ENCODE results near the gene ANAPC15.
"Not testable (repeated sequence)": the region's sequence is repeated elsewhere in the genome, so short reads cannot be mapped to it uniquely, and the experiment has no call there.

ANAPC15 gene

DNA sequence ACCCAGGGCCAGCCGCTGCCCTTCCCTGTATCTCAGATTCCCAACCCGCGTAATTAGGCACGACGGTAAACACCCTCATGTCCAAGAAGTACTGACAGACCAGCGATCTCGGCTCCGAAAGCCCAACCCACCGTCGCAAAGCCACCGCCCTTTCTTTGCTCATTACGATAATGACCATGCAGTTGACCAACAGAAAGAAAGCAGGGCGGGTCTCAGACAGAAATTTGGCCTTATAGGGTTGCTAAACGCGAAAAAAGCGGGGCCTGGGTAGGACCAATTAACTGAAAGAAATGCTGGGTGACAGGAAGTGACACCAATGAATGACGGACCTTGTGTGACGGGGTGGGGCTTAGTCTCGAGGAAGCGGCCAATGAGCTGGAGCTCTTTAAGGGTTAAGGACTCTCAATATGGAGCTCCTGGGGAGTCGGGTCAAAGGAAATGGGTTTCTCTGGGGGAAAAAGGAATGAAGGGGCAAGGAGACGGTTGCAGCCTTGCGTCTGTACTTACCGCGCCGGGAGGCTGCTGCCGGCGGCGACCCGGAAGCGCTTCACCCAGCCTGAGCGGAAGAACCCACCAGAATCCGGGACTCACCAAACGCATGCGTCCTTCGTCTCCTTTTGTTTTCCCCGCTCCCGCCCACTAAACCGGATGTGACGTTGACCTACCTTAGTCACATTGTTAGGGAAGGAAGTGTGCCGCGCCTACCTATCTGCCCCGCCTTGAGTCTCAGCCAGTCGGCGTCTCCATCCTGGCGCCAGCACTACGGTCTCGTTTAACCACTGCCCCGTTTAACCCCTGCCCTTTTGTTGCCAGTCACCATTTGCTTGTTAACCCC is at the start of gene ANAPC15:
ANAPC15 (minus strand) TSS at position 553 of the 835 bp plus-strand sequence. CDS start 1,419 bp downstream, outside the sequence.
- DNase-seq (ENCODE audit: low read depth in 1 of 2, low spot score in 1 of 2), result peak; percentile 98 to 100

GRCh38 chr11:72160319-72160718 is 47.8 kb upstream of the ANAPC15 start:
- DNase-seq (ENCODE audit: low read depth in 1 of 2, low spot score in 1 of 2), result no peak

- DNase-seq (ENCODE audit: low read depth in 1 of 2, low spot score in 1 of 2), result no peak
Observed at GRCh38 chr11:72157131-72157530, 44.6 kb upstream of the ANAPC15 start.

DNA sequence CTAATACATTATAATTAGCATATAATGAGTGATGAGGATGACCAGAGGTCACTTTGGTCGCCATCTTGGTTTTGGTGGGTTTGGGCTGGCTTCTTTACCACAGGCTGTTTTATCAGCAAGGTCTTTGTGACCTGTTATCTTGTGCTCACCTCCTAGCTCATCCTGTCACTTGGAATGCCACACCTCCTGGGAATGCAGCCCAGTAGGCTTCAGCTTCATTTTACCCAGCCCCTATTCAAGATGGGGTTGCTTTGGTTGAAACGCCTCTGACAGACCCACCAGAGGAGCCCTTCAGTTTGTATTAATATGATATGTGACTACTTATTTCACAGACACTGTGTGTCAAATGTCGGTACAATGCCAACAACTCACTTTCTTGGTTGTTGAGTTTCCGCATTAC is 43.3 kb upstream of the ANAPC15 start:
- no peak for DNase-seq (ENCODE audit: low read depth in 1 of 2, low spot score in 1 of 2)

DNA sequence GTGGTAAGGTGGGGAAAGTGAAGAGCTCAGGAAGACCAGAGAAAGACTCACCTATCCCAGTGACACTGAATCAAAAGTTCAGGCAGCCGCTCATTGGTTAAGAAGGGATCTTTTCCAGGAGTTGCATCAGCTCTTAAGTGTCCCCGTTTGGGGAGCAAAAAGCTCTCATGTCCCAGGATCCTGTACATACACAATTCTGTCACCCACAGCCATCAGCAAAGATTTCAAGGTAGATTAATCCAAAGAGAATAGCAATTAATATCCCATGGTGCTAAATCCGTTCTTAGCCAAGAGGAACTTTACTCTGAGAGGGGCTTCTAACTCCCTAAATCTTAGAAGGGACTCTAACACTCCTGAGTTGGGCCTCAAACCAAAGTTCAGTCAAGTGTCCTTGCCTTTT is 42.3 kb upstream of the ANAPC15 start:
- DNase-seq (ENCODE audit: low read depth in 1 of 2, low spot score in 1 of 2), result no peak

- not testable (repeated sequence) for DNase-seq (ENCODE audit: low read depth in 1 of 2, low spot score in 1 of 2)
Observed at GRCh38 chr11:72153874-72154273, 41.4 kb upstream of the ANAPC15 start.

DNA sequence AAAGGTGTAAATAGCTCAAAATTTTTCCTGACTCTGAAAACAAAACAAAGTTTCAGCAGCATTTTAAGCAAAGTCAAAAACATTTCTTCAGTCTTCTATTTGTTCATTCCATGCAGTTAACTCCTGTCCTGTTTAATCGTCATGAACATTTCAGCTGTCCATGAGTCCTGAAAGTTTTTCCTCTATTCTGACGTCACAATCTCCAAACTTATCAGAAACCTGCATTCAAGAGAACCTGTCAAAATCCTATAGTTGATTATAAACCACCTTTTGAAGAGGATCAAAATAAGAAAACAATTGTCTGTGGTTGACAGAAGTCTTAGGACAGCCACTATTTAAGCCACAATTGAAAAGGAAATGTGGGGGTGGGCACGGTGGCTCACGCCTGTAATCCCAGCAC is 38.4 kb upstream of the ANAPC15 start:
- no peak for DNase-seq (ENCODE audit: low read depth in 1 of 2, low spot score in 1 of 2)

DNA sequence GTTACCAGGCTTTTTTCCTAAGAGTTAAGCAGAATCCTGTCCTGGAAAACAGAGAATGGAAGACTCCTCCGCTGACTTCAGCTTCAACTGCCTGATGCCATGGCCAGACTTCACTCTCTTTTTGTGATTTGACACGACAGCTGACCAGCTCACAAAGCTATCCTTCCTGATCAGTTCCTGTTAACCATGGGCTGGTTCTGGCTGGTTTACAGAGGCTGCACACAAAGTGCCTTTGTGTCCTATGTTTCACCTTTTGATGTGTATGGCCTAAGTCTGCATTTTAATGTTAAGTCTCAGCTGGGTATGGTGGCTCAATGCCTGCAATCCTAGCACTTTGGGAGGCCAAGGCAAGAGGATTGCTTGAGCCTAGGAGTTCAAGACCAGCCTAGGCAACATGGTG is 34.1 kb upstream of the ANAPC15 start:
- no peak for DNase-seq (ENCODE audit: low read depth in 1 of 2, low spot score in 1 of 2)

DNA sequence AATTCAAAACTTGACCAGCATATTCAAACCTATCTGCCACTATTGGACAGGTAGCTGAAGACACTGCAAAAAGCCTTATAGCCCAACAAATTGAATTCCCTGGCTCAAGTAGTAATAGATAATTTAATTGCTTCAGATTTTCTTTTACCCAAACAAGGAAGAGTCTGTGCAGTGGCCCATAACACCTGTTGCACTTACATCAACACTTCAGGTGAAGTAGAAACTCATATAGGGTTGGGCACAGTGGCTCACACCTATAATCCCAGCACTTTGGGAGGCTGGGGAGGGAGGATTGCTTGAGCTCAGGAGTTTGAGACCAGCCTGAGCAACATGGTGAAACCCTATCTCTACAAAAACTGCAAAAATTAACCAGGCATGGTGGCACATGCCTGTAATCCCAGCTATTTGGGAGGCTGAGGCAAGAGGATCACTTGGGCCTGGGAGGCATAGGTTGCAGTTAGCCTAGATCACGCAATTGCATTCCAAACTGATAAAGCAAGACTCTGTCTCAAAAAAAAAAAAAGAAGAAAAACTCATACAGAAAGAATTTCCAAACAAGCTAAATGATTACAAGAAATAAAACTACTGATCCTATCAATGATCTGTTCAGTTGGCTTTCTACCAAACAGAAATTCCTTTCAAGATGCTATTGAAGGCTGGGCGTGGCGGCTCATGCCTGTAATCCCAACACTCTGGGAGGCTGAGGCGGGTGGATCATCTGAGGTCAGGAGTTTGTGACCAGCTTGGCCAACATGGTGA is 32.5 kb upstream of the ANAPC15 start:
- no peak for DNase-seq (ENCODE audit: low read depth in 1 of 2, low spot score in 1 of 2)

- not testable (repeated sequence) for DNase-seq (ENCODE audit: low read depth in 1 of 2, low spot score in 1 of 2)
Observed at GRCh38 chr11:72142543-72142942, 30.0 kb upstream of the ANAPC15 start.

- not testable (repeated sequence) for DNase-seq (ENCODE audit: low read depth in 1 of 2, low spot score in 1 of 2)
Observed at GRCh38 chr11:72142086-72142485, 29.6 kb upstream of the ANAPC15 start.

DNA sequence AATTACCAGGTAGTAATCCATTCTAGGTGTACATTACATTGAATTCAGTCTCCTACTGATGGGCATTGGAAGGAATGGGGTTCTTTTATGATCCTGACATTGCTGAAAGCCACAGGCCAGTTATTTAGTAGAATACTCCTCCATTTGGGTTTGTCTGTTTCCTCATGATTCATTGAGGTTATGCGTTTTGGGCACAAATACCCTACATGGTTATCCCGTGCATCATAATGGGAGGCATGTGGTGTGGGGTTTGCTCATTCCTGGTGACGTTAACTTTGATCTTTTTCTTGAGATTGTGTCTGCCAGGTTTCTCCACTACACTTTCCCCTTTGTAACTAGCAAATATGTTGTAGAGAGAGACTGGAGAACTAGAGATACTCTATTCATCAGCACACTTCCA is 28.6 kb upstream of the ANAPC15 start:
- DNase-seq (ENCODE audit: low read depth in 1 of 2, low spot score in 1 of 2), result no peak

- DNase-seq (ENCODE audit: low read depth in 1 of 2, low spot score in 1 of 2), result no peak
Observed at GRCh38 chr11:72140661-72141060, 28.2 kb upstream of the ANAPC15 start.

GRCh38 chr11:72139500-72139899 is 27.0 kb upstream of the ANAPC15 start:
- DNase-seq (ENCODE audit: low read depth in 1 of 2, low spot score in 1 of 2), result no peak

DNA sequence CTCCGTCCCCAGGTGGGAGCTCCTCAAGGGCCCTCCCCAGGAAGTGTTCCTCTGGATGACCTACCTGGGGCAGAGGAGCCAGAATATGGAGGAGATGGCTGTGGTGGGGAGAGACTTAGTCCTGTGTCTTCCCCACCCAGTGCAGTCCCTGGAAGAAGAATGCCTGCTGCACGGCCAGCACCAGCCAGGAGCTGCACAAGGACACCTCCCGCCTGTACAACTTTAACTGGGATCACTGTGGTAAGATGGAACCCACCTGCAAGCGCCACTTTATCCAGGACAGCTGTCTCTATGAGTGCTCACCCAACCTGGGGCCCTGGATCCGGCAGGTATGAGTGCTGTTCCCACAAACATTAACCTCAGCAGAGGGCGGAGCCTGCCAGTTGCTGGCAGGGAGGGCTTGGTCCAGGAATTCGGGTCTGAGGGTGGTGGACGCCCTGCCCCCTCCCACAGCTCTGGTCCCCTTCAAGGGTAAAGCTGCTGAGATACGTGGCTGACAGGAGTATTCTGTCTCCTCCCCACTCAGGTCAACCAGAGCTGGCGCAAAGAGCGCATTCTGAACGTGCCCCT is 26.4 kb upstream of the ANAPC15 start:
- DNase-seq (ENCODE audit: low read depth in 1 of 2, low spot score in 1 of 2), result no peak

GRCh38 chr11:72136684-72137262 is 24.3 kb upstream of the ANAPC15 start:
- no peak for DNase-seq (ENCODE audit: low read depth in 1 of 2, low spot score in 1 of 2)

GRCh38 chr11:72135891-72136683 is 23.6 kb upstream of the ANAPC15 start:
- DNase-seq (ENCODE audit: low read depth in 1 of 2, low spot score in 1 of 2), result no peak

DNA sequence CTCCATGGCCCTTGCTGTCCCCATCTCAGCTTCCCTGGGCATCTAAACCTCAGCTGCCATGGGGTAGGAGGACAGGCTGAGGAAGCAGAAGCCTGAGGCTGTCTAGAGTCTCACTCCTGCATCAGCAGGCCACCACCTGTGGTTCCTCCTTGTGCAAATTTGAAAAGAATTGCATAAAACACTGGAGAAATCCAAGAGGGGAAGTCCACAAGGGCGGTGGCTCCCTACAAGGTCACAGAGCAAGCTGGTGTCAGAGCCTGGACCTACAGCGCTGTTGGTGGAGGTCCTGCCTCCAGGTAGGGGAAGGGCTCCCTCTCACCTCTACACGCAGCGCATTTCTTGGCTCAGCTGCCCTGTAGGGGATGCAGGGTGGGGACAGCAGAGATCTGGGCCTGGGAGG is 23.0 kb upstream of the ANAPC15 start, which contains the start of gene FOLR3:
FOLR3 (plus strand) TSS at position 253 of the 400 bp plus-strand sequence. CDS start 228 bp downstream, outside the sequence.
- DNase-seq (ENCODE audit: low read depth in 1 of 2, low spot score in 1 of 2), result not testable (repeated sequence)

GRCh38 chr11:72132646-72133045 is 20.2 kb upstream of the ANAPC15 start:
- DNase-seq (ENCODE audit: low read depth in 1 of 2, low spot score in 1 of 2), result no peak

DNA sequence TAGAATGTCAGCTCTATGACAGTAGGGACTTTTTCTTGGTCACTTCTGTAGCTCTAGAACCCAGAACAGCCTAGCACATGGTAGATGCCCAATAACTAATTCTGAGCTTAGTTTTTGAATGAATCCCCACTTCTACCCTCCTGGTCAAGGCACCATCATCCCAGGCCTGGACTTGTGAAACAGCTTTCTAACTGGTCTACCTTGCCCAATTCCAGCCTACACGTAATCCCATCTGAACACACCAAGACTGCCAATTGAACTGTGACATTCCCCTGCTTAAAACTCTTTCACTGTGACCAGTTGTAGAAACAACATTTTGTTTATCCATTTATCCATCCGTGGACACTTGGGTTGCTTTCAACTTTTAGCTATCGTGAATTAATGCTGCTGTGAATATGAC is 16.9 kb upstream of the ANAPC15 start:
- DNase-seq (ENCODE audit: low read depth in 1 of 2, low spot score in 1 of 2), result no peak

- DNase-seq (ENCODE audit: low read depth in 1 of 2, low spot score in 1 of 2), result no peak
Observed at GRCh38 chr11:72127923-72128322, 15.4 kb upstream of the ANAPC15 start.
